Activated CD4-positive, alpha-beta T cell treated with anti-CD3 and anti-CD28 coated beads, Interleukin-2, amount 10 ng/mL, durations not matched to agents 7 days and 5 days (primary cell): ENCODE measurements around the gene P3H3. TPM values are rescaled to one million over a fixed set of nuclear protein-coding genes. Genes with fewer than 3 reads are reported as not detected.

Experiments used
- CTCF ChIA-PET: fragments of 350-600 bp; sonication (Branson Sonifier 250); formaldehyde crosslinking; loops from one replicate; lab custom pipeline; 2021; ENCODE audit warnings: antibody characterized with exemption; lab: Charles Lee
- POLR2A ChIA-PET: fragments of 350-600 bp; sonication (Branson Sonifier 250); formaldehyde crosslinking; loops from one replicate; lab custom pipeline; 2021; ENCODE audit warnings: antibody characterized with exemption; lab: Charles Lee
- DNase-seq: peaks from one replicate; pipeline ENCODE4 v3.0.0-alpha.2; 2020
- H3K27ac Mint-ChIP-seq: one replicate; pipeline ENCODE4 v1.8.0; 2021; ENCODE audit warnings: mild to moderate bottlenecking, moderate library complexity, mixed read lengths
- H3K27me3 Mint-ChIP-seq: one replicate; pipeline ENCODE4 v1.8.0; 2021; ENCODE audit warnings: mixed read lengths
- H3K36me3 Mint-ChIP-seq: one replicate; pipeline ENCODE4 v1.8.0; 2021; ENCODE audit warnings: low read depth, mixed read lengths
- H3K4me1 Mint-ChIP-seq: one replicate; pipeline ENCODE4 v1.8.0; 2021; ENCODE audit warnings: mixed read lengths
- H3K4me3 Mint-ChIP-seq: one replicate; pipeline ENCODE4 v1.8.0; 2021; ENCODE audit warnings: mild to moderate bottlenecking, moderate library complexity, mixed read lengths
- H3K9me3 Mint-ChIP-seq: one replicate; pipeline ENCODE4 v1.8.0; 2021; ENCODE audit warnings: mixed read lengths
- total RNA-seq, 2 experiments: library from RNA; stranded (reverse); gene quantifications; one replicate each; pipeline ENCODE4 v1.2.3, GENCODE V29; 2021

The P3H3 gene
- total RNA-seq, 2 experiments from 2014 or later, result 0.40 TPM; not detected in 1

GRCh38 chr12:6840761-6841515, 12.7 kb downstream of the P3H3 start, which contains the start of gene GNB3:
Gene GNB3, plus strand, starts transcription at chr12:6840925. Its CDS starts 363 bp downstream, at chr12:6841288.
- Mint-ChIP-seq H3K27me3 (no peaks in the 10 kb centered on the region), H3K4me1 (peaks cover 1% of the 10 kb centered on the region), H3K36me3 (peaks cover 2% of the 10 kb centered on the region), H3K9me3 (no peaks in the 10 kb centered on the region), H3K4me3 (no peak within 1 kb of the TSS), H3K27ac (no peak within 1 kb of the TSS)
- ChIA-PET POLR2A (interaction anchor here (0.8 kb wide), 1 partner anchor 11 kb away, joined by 3 read pairs; the partner anchor contains the start of gene USP5), CTCF (interaction anchor here (0.8 to 4.6 kb wide), 7 partner anchors 10 to 50 kb away, joined by 3 to 24 read pairs (median 7); partner anchors contain the start of genes CDCA3, P3H3, SPSB2 and USP5)
- no peak for DNase-seq

GRCh38 chr12:6842075-6842474, 13.9 kb downstream of the P3H3 start:
- CTCF ChIA-PET, result interaction anchor here (1.0 to 4.6 kb wide), 6 partner anchors 7 to 89 kb away, joined by 3 to 24 read pairs (median 8); partner anchors contain the start of genes CDCA3, MLF2, P3H3 and USP5
- Mint-ChIP-seq H3K27me3 (no peaks in the 10 kb centered on the region), H3K4me1 (no peaks in the 10 kb centered on the region), H3K4me3 (no peak overlapping the region), H3K9me3 (no peaks in the 10 kb centered on the region), H3K36me3 (peaks cover 10% of the 10 kb centered on the region), H3K27ac (no peak overlapping the region)
- no peak for DNase-seq
- POLR2A ChIA-PET, result no interaction called here

GRCh38 chr12:6843118-6843902, 15.1 kb downstream of the P3H3 start:
- ChIA-PET POLR2A (no interaction called here), CTCF (interaction anchor here (1.2 to 4.6 kb wide), 7 partner anchors 8 to 90 kb away, joined by 5 to 24 read pairs (median 6); partner anchors contain the start of genes CDCA3, MLF2, SPSB2 and USP5)
- no peak for DNase-seq
- peaks cover 20% of the 10 kb centered on the region for H3K36me3 Mint-ChIP-seq
- H3K4me3 Mint-ChIP-seq, result no peak overlapping the region
- no peaks in the 10 kb centered on the region for H3K9me3 Mint-ChIP-seq
- H3K4me1 Mint-ChIP-seq, result peaks cover 7% of the 10 kb centered on the region
- H3K27ac Mint-ChIP-seq, result no peak overlapping the region
- H3K27me3 Mint-ChIP-seq, result no peaks in the 10 kb centered on the region

GRCh38 chr12:6845395-6845794, 17.2 kb downstream of the P3H3 start:
- CTCF ChIA-PET, result interaction anchor here (0.6 to 4.0 kb wide), 4 partner anchors 11 to 335 kb away, joined by 3 to 14 read pairs (median 3); no protein-coding TSS in a partner anchor
- Mint-ChIP-seq H3K27me3 (no peaks in the 10 kb centered on the region), H3K27ac (no peak overlapping the region)

GRCh38 chr12:6846316-6846869, 18.2 kb downstream of the P3H3 start:
- Mint-ChIP-seq H3K27me3 (no peaks in the 10 kb centered on the region), H3K9me3 (no peaks in the 10 kb centered on the region), H3K4me3 (no peak overlapping the region), H3K4me1 (peaks cover 29% of the 10 kb centered on the region), H3K36me3 (peaks cover 39% of the 10 kb centered on the region), H3K27ac (no peak overlapping the region)
- ChIA-PET CTCF (interaction anchor here (0.5 to 1.5 kb wide), 6 partner anchors 10 to 74 kb away, joined by 3 to 4 read pairs (median 3); partner anchors contain the start of genes P3H3 and TPI1), POLR2A (no interaction called here)
- DNase-seq, result no peak

More at GRCh38 chr12:6845395-6845794, 17.2 kb downstream of the P3H3 start:
- Mint-ChIP-seq H3K9me3 (no peaks in the 10 kb centered on the region), H3K36me3 (peaks cover 37% of the 10 kb centered on the region), H3K4me3 (no peak overlapping the region), H3K4me1 (peaks cover 25% of the 10 kb centered on the region)
- DNase-seq, result no peak
- POLR2A ChIA-PET, result no interaction called here

- Mint-ChIP-seq H3K4me3 (no peak overlapping the region), H3K27me3 (no peaks in the 10 kb centered on the region), H3K9me3 (no peaks in the 10 kb centered on the region), H3K27ac (no peak overlapping the region), H3K36me3 (peaks cover 39% of the 10 kb centered on the region), H3K4me1 (peaks cover 29% of the 10 kb centered on the region)
- ChIA-PET POLR2A (no interaction called here), CTCF (interaction anchor here (1.2 to 1.8 kb wide), 4 partner anchors 11 to 20 kb away, joined by 3 to 6 read pairs (median 4); partner anchors contain the start of genes P3H3 and TPI1)
- DNase-seq, result no peak
Measured at GRCh38 chr12:6847676-6848075, 19.5 kb downstream of the P3H3 start.

GRCh38 chr12:6849427-6849826, 21.2 kb downstream of the P3H3 start:
- H3K27ac Mint-ChIP-seq, result peak overlapping the region; percentile 85
- H3K27me3 Mint-ChIP-seq, result no peaks in the 10 kb centered on the region
- no peak for DNase-seq
- ChIA-PET POLR2A (no interaction called here), CTCF (interaction anchor here (0.6 to 3.1 kb wide), 3 partner anchors 8 to 97 kb away, joined by 3 to 24 read pairs (median 7); partner anchors contain the start of genes GNB3 and MLF2)
- peaks cover 41% of the 10 kb centered on the region for H3K36me3 Mint-ChIP-seq
- peak overlapping the region; percentile 84 for H3K4me3 Mint-ChIP-seq
- peaks cover 43% of the 10 kb centered on the region for H3K4me1 Mint-ChIP-seq
- no peaks in the 10 kb centered on the region for H3K9me3 Mint-ChIP-seq

- Mint-ChIP-seq H3K4me1 (peaks cover 48% of the 10 kb centered on the region), H3K9me3 (no peaks in the 10 kb centered on the region), H3K27ac (peak overlapping the region; percentile 100), H3K27me3 (no peaks in the 10 kb centered on the region), H3K36me3 (peaks cover 45% of the 10 kb centered on the region), H3K4me3 (peak overlapping the region; percentile 84)
- ChIA-PET POLR2A (no interaction called here), CTCF (interaction anchor here (0.6 to 6.2 kb wide), 8 partner anchors 8 to 97 kb away, joined by 3 to 67 read pairs (median 10); partner anchors contain the start of genes GNB3, MLF2, P3H3 and TPI1)
- DNase-seq, result no peak
Measured at GRCh38 chr12:6849976-6850560, 21.9 kb downstream of the P3H3 start.

GRCh38 chr12:6850796-6851152, 22.6 kb downstream of the P3H3 start:
- ChIA-PET CTCF (interaction anchor here (0.9 to 6.2 kb wide), 12 partner anchors 9 to 97 kb away, joined by 3 to 67 read pairs (median 8); partner anchors contain the start of genes GNB3, P3H3, SPSB2 and TPI1), POLR2A (interaction anchor here (1.0 to 2.8 kb wide), 3 partner anchors 21 to 127 kb away, joined by 3 to 23 read pairs (median 5); partner anchors contain the start of genes COPS7A and SPSB2)
- peaks cover 46% of the 10 kb centered on the region for H3K36me3 Mint-ChIP-seq
- no peaks in the 10 kb centered on the region for H3K27me3 Mint-ChIP-seq
- H3K4me3 Mint-ChIP-seq, result peak overlapping the region; percentile 84
- H3K9me3 Mint-ChIP-seq, result no peaks in the 10 kb centered on the region
- H3K27ac Mint-ChIP-seq, result peak overlapping the region; percentile 100
- peaks cover 48% of the 10 kb centered on the region for H3K4me1 Mint-ChIP-seq
- no peak for DNase-seq

GRCh38 chr12:6851153-6851920, 23.1 kb downstream of the P3H3 start, which contains the start of gene CDCA3:
Gene CDCA3, minus strand, starts transcription at chr12:6851286. Its CDS starts 334 bp downstream, at chr12:6850952.
- Mint-ChIP-seq H3K27me3 (no peaks in the 10 kb centered on the region), H3K36me3 (peaks cover 45% of the 10 kb centered on the region)

More at GRCh38 chr12:6851153-6851920, 23.1 kb downstream of the P3H3 start, which contains the start of gene CDCA3:
- Mint-ChIP-seq H3K27ac (peak within 1 kb of the TSS; percentile 100), H3K4me3 (peak within 1 kb of the TSS; percentile 84), H3K4me1 (peaks cover 48% of the 10 kb centered on the region), H3K9me3 (no peaks in the 10 kb centered on the region)
- peak; percentile 97 for DNase-seq
- ChIA-PET POLR2A (interaction anchor here (0.6 to 2.8 kb wide), 11 partner anchors 11 to 404 kb away, joined by 3 to 23 read pairs (median 5); partner anchors contain the start of genes C12orf57, COPS7A, GAPDH and MLF2), CTCF (interaction anchor here (0.6 to 6.2 kb wide), 16 partner anchors 10 to 516 kb away, joined by 3 to 67 read pairs (median 4); partner anchors contain the start of genes GNB3, P3H3, SPSB2 and TPI1)
